HG03064 (cell line): ENCODE results near the gene TOPBP1.
"Not testable (repeated sequence)": the region's sequence is repeated elsewhere in the genome, so short reads cannot be mapped to it uniquely, and the experiment has no call there.

Experiments
- ATAC-seq: cut with Tn5 transposase; IDR thresholded peaks from one replicate; pipeline ENCODE4 v1.9.1; 2021; ENCODE audit warnings: low read depth; ENCODE audit not compliant: unreplicated experiment

Gene TOPBP1

DNA sequence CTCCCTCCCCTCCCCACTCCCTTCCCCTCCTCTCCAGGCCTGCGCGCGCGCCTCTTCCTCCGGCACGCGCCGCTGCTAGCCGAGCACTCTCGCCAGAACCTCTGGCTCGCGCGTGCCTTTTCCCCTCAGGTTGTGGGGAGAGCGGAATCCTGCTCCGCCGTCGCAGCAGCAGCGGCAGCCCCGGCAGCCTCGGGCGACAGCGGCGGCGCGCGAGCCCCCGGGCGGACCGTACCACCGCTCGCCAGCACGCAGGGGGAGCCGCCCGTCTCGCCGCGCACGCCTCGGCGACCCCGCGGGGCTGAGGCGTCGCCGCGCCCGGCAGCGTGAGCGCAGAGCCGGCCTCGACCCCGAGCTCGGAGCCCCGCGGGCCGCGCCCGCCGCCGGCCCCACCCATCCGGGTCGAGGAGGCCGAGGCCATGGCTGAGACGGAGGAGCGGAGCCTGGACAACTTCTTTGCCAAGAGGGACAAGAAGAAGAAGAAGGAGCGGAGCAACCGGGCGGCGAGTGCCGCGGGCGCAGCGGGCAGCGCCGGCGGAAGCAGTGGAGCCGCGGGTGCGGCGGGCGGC is 88.0 kb downstream of the TOPBP1 start, which contains the start of gene CDV3:
CDV3 (plus strand) TSS at position 58 of the 566 bp plus-strand sequence; CDS start at position 417, 359 bp downstream.
- ATAC-seq = peak; percentile 24

DNA sequence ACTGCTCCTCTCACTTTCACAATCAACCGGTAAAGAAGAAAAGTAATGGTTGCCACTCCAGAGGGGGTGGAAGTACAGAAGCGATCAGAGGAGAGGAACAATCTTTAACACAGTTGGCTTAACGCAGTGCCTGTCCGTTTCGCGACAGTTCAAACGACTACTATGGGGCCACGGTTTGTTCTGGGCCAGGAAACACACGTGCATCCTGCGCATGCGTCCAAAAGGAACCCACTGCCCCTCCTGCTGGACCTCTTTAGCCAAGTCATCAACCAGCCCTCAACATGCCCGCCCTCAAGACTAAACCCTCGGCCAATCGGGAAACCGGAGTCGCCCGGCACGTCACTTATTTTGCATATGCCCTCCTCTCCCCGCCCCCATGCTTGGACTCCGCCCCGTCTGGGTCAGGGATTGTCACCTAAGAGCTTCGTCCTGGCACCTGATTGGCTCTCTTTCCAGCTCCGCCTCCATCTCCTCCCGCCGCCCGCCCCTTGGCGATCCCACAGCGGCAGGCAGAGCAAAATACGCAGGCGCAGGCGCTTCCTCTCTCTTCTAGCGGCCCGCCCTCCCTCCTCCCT is 88.6 kb downstream of the TOPBP1 start:
- peak; percentile 64 for ATAC-seq

DNA sequence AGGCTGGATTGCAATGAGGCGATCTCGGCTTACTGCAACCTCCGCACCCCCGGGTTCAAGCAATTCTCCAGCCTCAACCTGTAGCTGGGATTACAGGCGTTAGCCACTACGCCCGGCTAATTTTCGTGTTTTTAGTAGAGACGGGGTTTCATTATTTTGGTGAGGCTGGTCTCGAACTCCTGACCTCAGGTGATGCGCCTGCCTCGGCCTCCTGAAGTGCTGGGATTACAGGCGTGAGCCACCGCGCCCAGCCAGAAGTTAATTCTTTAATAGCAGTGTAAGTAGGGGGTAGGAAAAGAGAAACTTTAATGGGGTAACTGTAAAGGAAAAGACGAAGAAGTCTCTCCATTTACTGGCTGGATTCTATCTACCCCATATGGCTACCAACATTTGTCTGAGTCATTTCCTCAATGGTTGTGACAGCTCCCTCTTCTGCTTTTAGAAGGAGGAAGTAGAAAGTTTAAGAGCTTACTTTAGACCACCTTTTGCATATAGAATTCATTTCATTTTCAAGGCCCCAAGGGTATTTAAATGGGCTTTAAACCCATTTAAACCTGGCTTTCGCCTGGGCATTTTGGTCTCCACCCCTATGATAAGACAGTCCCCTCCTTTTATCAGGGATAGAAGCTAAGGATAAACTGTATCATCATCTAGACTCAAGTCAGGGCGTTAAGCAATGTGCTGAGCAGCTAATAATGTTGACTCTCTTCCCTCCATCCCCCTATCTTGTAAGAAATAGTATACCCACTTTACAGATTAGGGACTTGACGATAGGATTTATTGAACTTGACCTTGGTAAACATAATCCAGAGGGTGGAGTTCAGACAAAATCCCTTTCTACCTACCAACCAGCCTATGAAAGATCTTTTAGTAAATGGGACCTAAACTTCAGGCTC is 89.3 kb downstream of the TOPBP1 start:
- ATAC-seq = peak; percentile 23

DNA sequence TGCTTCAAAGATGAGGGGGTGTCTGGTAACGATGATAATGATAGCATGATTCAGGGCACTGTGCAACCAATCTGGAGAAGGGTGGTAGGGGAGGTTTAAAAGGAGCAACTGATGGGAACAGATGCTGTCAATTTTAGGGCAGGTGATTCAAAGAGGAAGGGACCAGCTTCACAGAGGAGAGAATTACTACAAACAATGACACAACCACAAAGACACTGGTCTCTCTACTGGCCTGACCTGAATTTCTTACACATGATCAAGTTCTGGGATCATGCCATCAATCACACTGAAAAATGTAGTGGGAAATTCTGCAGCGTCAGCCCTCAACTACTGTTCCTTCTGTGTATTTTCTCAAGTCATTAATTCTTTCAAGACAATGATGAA is 90.8 kb downstream of the TOPBP1 start:
- no peak for ATAC-seq

DNA sequence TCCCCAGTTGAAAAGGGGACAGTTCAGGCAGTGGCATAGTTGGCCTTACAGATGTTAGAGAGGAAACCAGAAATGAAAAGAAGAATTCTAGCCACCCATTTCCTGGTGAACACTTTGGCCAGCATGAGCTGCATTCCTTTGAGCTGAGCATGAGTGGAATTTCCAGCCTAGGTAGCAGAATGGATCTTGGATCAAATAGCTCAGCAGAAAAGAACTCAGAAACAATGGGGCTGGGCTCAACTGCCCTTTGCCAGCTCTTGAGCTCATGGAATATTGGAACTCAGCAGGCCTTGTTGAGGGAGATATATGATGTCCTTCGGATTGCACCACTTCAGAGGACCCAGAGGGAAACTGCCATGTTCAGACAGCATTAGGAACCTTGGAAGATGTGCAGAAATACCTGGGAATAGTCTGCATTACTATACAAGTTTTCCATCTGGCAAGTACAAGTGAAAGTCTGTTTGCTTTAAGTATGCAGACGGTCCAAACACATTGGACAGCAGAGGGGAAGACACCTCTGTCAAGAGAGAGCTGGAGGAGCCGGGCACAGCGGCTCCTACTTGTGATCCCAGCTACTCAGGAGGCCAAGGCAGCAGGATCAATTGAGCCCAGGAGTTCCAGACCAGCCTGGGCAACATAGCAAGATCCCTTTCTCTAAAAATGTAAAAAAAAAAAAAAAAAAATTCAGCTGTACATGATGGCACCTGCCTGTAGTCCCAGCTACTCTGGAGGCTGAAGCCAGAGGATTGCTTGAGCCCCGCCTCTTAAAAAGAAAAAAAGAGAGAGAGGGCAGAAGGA is 91.4 kb downstream of the TOPBP1 start:
- no peak for ATAC-seq

DNA sequence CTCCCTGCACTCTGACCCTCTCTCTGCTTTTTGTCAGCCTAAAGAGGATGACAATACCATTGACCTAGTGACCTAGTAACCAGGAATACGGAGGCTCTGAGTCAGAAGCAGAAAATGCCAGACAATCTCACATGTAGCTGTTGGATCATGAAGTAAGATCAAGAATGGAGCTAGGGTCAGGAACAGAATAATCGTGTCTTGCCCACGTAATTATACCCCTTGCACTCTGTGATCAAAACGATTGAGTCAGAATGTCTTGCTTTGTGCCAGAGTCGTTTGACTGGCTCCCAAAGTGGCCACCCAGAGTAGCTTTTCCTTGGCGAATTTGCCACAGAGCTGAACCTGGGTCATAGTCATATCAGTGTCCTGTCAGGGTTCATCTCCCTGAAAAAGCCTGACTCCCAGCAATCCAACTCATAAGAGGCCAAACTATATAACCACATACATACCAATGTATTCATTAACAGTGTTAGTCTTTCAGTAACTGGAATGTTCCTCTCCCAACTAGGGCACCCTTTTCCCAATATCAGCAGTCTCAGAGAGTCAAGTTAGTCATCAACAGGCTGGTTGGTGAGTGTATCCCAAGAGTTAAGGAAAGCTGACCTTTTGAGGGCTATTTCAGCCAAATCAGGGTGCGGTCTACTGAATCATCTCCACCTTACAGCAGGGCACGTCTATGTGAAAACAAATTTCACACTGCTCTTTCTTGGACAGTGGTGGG is 93.3 kb downstream of the TOPBP1 start:
- ATAC-seq = no peak

DNA sequence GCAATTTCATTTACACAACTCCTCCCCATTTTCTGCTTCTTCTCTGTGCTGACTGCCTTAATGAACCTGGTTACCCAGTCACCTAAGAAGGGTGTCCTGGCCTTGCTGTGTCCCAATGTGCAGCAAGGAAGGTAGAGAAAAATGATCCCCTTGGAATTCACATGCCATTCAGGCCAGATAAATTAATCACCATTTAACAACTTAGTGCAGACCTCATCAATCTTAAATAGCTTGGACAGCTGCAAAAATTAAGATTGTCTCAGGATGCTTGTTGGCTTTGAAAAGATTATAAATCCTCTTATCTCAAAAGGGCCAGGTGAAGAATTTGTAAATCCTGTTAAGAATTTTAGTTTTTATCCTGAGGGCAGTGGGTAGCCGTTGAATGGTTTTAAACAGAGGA is 97.9 kb downstream of the TOPBP1 start:
- no peak for ATAC-seq

DNA sequence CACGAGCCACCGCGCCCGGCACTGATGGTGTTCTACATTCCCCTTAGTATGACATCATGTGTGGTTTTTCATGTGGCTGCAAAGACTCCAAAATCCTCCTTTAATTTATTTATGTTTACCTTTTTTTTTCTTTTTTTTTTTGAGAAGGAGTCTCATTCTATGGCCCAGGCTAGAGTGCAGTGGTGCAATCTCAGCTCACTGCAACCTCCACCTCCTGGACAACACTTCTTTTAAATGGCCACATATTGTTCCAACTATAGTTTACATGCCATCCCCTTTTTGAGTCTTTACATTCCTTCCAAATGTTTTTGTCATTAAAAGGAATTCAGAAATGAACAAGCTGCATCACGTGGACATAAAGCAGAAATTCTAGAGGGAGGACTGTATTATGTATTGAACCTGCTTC is 98.6 kb downstream of the TOPBP1 start:
- ATAC-seq = no peak

DNA sequence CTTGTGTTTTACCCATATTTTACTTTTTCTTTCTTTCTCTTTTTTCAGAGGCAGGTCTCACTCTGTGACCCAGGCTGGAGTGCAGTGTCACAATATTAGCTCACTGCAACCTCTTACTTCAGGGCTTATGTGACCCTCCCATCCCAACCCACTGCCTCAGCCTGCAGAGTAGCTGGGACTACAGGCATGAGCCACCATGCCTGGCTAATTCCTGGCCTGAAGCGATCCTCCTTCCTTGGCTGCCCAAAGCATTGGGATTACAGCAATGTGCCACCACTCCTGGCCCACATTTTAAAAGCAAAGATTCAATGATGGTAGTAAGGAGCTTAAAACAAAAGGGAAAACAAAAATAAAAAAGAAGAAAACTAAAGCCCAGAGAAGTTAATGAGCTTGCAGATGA is 99.4 kb downstream of the TOPBP1 start:
- ATAC-seq = no peak

DNA sequence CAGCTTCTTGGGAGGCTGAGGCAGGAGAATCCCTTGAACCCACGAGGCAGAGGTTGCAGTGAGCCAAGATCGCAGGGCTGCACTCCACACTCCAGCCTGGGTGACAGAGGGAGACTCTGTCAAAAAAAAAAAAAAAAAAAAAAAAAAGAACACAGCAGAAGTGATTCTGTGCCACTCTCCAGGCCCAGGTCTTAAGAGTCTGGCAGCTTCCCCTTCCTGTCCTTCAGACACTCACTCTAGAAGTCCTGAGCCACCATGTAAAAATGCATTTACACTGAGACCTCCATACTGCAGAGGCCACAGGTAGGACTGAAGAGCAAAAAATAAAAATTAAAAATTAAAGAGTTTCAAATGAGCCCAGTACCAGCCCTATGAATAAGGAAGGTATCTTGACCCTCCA is 100.1 kb downstream of the TOPBP1 start:
- no peak for ATAC-seq

DNA sequence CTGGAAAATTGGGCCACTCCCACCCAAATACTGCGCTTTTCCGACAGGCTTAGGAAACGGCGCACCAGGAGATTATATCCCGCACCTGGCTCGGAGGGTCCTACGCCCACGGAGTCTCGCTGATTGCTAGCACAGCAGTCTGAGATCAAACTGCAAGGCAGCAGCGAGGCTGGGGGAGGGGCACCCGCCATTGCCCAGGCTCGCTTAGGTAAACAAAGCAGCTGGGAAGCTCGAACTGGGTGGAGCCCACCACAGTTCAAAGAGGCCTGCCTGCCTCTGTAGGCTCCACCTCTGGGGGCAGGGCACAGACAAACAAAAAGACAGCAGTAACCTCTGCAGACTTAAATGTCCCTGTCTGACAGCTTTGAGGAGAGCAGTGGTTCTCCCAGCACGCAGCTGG is 110.2 kb downstream of the TOPBP1 start:
- not testable (repeated sequence) for ATAC-seq
